ENCODE data around the gene GALNT7.

- TF ChIP-seq, protein P1, sequence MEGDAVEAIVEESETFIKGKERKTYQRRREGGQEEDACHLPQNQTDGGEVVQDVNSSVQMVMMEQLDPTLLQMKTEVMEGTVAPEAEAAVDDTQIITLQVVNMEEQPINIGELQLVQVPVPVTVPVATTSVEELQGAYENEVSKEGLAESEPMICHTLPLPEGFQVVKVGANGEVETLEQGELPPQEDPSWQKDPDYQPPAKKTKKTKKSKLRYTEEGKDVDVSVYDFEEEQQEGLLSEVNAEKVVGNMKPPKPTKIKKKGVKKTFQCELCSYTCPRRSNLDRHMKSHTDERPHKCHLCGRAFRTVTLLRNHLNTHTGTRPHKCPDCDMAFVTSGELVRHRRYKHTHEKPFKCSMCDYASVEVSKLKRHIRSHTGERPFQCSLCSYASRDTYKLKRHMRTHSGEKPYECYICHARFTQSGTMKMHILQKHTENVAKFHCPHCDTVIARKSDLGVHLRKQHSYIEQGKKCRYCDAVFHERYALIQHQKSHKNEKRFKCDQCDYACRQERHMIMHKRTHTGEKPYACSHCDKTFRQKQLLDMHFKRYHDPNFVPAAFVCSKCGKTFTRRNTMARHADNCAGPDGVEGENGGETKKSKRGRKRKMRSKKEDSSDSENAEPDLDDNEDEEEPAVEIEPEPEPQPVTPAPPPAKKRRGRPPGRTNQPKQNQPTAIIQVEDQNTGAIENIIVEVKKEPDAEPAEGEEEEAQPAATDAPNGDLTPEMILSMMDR (IDR thresholded peaks at IDR 0.05), result no peak
- TF ChIP-seq POLR2A (IDR thresholded peaks at IDR 0.05), result no peak
Observed at GRCh38 chr4:173139561-173139960, 29.1 kb upstream of the GALNT7 start.

Measured in tibial nerve (tissue), 3 donors.